ENCODE data around the gene SLC6A6.

SLC6A6 gene

GRCh38 chr3:14535616-14536015, 133.2 kb downstream of the SLC6A6 start:
- DNase-seq, result no peak
- H3K4me3 Mint-ChIP-seq, result no peak overlapping the region
- no peak for TF ChIP-seq CTCF (IDR thresholded peaks at IDR 0.05)
- H3K27me3 Mint-ChIP-seq (ENCODE audit: low read depth, poor library complexity), result peaks cover 21% of the 10 kb centered on the region
- H3K4me1 Mint-ChIP-seq, result peaks cover 25% of the 10 kb centered on the region
- H3K9me3 Mint-ChIP-seq, result no peaks in the 10 kb centered on the region
- H3K36me3 Mint-ChIP-seq (ENCODE audit: low read depth), result no peaks in the 10 kb centered on the region
- H3K27ac Mint-ChIP-seq, result no peak overlapping the region

GRCh38 chr3:14536055-14536815, 133.8 kb downstream of the SLC6A6 start:
- no peak for TF ChIP-seq CTCF (IDR thresholded peaks at IDR 0.05)
- peaks cover 27% of the 10 kb centered on the region for H3K4me1 Mint-ChIP-seq
- no peak for DNase-seq
- no peaks in the 10 kb centered on the region for H3K36me3 Mint-ChIP-seq (ENCODE audit: low read depth)
- H3K9me3 Mint-ChIP-seq, result no peaks in the 10 kb centered on the region
- H3K27me3 Mint-ChIP-seq (ENCODE audit: low read depth, poor library complexity), result peaks cover 21% of the 10 kb centered on the region
- no peak overlapping the region for H3K4me3 Mint-ChIP-seq
- H3K27ac Mint-ChIP-seq, result no peak overlapping the region

GRCh38 chr3:14536837-14537589, 134.6 kb downstream of the SLC6A6 start:
- Mint-ChIP-seq H3K4me1 (peaks cover 27% of the 10 kb centered on the region), H3K4me3 (no peak overlapping the region), H3K36me3 (ENCODE audit: low read depth) (no peaks in the 10 kb centered on the region), H3K27ac (peak overlapping the region; percentile 5), H3K27me3 (ENCODE audit: low read depth, poor library complexity) (peaks cover 21% of the 10 kb centered on the region), H3K9me3 (no peaks in the 10 kb centered on the region)
- TF ChIP-seq CTCF (IDR thresholded peaks at IDR 0.05), result no peak
- DNase-seq, result no peak

GRCh38 chr3:14537590-14538450, 135.4 kb downstream of the SLC6A6 start:
- TF ChIP-seq CTCF (IDR thresholded peaks at IDR 0.05), result no peak
- no peak overlapping the region for H3K27ac Mint-ChIP-seq
- H3K9me3 Mint-ChIP-seq, result no peaks in the 10 kb centered on the region
- no peaks in the 10 kb centered on the region for H3K36me3 Mint-ChIP-seq (ENCODE audit: low read depth)
- peaks cover 20% of the 10 kb centered on the region for H3K27me3 Mint-ChIP-seq (ENCODE audit: low read depth, poor library complexity)
- H3K4me1 Mint-ChIP-seq, result peaks cover 26% of the 10 kb centered on the region
- DNase-seq, result no peak
- no peak overlapping the region for H3K4me3 Mint-ChIP-seq

- no peaks in the 10 kb centered on the region for H3K9me3 Mint-ChIP-seq
- H3K27ac Mint-ChIP-seq, result no peak overlapping the region
- no peak overlapping the region for H3K4me3 Mint-ChIP-seq
- H3K4me1 Mint-ChIP-seq, result peaks cover 21% of the 10 kb centered on the region
- TF ChIP-seq CTCF (IDR thresholded peaks at IDR 0.05), result no peak
- DNase-seq, result no peak
- H3K27me3 Mint-ChIP-seq (ENCODE audit: low read depth, poor library complexity), result peaks cover 12% of the 10 kb centered on the region
- no peaks in the 10 kb centered on the region for H3K36me3 Mint-ChIP-seq (ENCODE audit: low read depth)
These were observed 136.2 kb downstream of the SLC6A6 start for GRCh38 chr3:14538451-14539088.
